Measurements from ENCODE around the gene PLA2G4B. TPM values are rescaled to one million over a fixed set of nuclear protein-coding genes. Genes with fewer than 3 reads are reported as not detected.

Gene PLA2G4B
- total RNA-seq, 1 donor from 2014 or later: 10.7 TPM

GRCh38 chr15:41806291-41807181 is 32.1 kb upstream of the PLA2G4B start:
- no peak for DNase-seq

GRCh38 chr15:41809121-41809520 is 29.5 kb upstream of the PLA2G4B start:
- DNase-seq: no peak

- DNase-seq: no peak
Measured at GRCh38 chr15:41809526-41810220, 29.0 kb upstream of the PLA2G4B start.

GRCh38 chr15:41810651-41811431 is 27.8 kb upstream of the PLA2G4B start:
- DNase-seq: no peak

- peak; percentile 94 for DNase-seq
Measured at GRCh38 chr15:41811432-41812195, 27.0 kb upstream of the PLA2G4B start.

GRCh38 chr15:41812820-41813375 is 25.7 kb upstream of the PLA2G4B start:
- no peak for DNase-seq

GRCh38 chr15:41813426-41813825 is 25.2 kb upstream of the PLA2G4B start:
- no peak for DNase-seq

GRCh38 chr15:41814534-41814933 is 24.1 kb upstream of the PLA2G4B start:
- no peak for DNase-seq

- no peak for DNase-seq
Measured at GRCh38 chr15:41816788-41817187, 21.9 kb upstream of the PLA2G4B start.

- no peak for DNase-seq
Measured at GRCh38 chr15:41817327-41817726, 21.3 kb upstream of the PLA2G4B start.

- DNase-seq: no peak
Measured at GRCh38 chr15:41817781-41818180, 20.9 kb upstream of the PLA2G4B start.

GRCh38 chr15:41819455-41820050 is 19.1 kb upstream of the PLA2G4B start:
- no peak for DNase-seq

- DNase-seq: no peak
Measured at GRCh38 chr15:41820791-41821423, 17.7 kb upstream of the PLA2G4B start.

GRCh38 chr15:41821831-41822230 is 16.8 kb upstream of the PLA2G4B start:
- DNase-seq: no peak

GRCh38 chr15:41822471-41822870 is 16.2 kb upstream of the PLA2G4B start:
- no peak for DNase-seq

- no peak for DNase-seq
Measured at GRCh38 chr15:41822957-41823356, 15.7 kb upstream of the PLA2G4B start.

GRCh38 chr15:41823502-41823901 is 15.1 kb upstream of the PLA2G4B start:
- DNase-seq: no peak

- no peak for DNase-seq
Measured at GRCh38 chr15:41824062-41824745, 14.4 kb upstream of the PLA2G4B start.

- DNase-seq: no peak
Measured at GRCh38 chr15:41825145-41825544, 13.5 kb upstream of the PLA2G4B start.

All from tongue (tissue), 2 donors.